GM21717 (cell line): ENCODE measurements around the gene NUDT3.
"Not testable (repeated sequence)": the region's sequence is repeated elsewhere in the genome, so short reads cannot be mapped to it uniquely, and the experiment has no call there.

ENCODE experiments used
- ATAC-seq: cut with Tn5 transposase; IDR thresholded peaks from one replicate; pipeline ENCODE4 v1.9.1; 2021; ENCODE audit warnings: mild to moderate bottlenecking, moderate library complexity; ENCODE audit not compliant: unreplicated experiment

NUDT3 gene

DNA sequence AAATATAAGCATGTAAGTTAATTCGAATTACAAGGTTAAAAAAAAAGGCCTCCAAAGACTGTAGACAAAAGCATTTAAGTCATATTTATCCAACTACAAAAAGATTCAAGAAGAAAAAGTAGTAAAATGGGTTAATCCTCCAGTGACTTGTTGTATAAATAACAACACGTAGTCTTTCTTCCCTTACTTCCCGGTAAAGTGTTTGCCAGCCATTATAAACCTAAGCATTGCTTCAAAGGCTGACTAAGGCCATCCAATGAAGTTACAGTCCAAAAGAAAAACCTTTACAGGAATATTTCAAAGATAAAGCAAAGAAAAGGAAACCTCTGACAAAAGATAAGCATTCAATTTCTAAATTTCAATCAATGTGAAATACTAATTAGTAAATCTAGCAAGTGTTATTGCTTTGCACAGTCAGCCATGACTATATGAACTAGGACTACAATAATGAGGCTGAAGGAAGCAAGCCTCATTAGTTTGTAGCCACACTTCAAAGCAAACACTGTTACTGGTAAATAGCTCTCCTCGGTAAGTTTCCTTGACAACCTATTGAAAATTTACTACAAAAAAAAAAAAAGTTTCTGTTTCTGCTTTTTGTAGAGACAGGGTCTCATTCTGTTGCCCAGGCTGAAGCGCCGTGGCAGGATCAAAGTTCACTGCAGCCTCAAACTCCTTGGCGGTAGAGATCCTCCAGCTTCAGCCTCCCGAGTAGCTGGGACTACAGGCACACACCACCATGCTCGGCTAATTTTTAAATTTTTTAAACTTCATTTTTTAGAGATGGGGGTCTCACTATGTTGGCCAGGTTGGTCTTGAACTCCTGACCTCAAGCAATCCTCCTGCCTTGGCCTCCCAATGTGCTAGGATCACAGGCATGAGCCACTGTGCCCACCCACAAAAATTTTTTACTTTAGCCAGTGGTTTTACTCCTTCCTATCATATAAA, 46.0 kb downstream of the NUDT3 start:
- ATAC-seq: no peak

DNA sequence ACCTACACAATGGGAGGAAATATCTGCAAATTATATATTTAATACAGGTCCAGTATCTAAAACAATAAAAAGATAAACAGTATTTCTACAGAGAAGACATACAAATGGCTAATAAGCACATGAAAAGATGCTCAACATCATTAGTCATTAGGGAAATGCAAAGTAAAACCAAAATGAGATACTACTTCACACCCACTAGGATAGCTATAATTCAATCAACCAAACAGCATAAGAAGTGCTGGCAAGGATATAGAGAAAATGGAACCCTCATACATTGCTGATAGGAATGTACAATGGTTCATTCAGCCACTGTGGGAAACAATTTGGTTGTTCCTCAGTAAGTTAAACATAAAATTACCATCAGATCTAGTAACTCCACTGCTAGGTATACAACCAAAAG, 48.7 kb downstream of the NUDT3 start:
- ATAC-seq: no peak

DNA sequence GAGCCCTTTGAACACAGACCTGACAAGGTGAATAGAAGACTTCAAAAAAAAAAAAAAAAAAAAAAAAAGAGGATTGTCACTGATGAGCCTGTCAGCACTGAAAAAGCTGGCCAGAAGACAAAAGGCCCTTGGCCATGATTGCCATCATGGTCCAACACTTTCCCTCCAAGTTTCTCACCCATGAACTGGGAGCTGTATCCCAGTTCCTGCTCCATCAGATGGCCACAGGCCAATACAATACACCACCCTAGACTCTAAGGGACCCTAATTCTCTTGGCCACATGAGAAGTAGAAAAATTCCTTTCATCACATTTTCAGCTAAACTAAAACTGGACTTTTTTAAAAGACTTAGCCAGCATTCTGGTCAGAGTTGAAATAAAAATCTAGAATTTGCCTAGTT, 50.2 kb downstream of the NUDT3 start:
- no peak for ATAC-seq

DNA sequence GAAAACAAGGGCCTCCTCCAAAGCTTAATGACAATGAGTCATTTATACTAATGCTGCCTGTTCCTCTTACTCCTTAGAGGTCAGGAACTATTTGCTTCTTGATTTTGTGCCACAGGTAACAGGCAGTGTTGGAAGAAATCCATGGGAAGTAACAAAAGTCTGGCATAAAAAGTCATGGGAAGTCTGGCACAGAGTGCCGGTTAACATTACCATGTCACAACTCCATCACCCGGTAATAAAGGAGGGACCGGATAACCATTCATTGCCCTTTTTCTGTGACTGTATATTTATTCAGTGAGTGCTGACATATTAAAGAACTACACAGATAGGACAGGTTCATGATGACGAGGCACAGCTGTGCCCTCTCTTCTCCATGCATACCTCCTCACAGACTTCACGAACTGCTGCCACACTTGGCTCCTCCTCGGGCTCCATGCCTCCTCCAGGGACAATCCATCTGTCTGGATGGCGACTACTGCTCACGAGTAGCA, 50.9 kb downstream of the NUDT3 start:
- no peak for ATAC-seq

DNA sequence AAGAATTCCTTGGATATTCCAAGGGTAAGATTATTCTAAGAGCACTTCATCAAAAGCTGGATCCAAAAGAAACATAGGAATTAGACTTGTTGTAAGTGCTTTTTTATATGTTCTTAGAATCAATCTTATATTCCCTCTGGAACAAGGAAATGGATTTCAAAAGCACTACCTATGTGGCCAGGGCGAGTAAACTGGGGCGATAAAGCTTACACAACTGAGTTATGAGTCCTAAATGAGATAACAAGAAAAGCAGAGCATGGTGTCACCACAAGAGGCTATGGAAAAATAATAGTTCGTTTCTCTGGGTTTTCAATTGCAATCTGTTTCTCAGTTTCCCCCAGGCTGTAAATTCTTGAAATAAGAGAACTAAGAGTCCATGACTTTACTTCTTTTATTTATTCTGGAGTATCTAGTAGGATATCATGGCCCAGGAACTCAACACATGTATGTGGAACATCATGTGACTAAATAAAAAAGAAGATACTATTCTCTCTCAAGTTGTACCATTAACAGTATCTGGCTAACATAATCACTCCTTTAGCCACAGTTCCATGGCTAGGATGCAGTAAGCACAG, 51.5 kb downstream of the NUDT3 start:
- ATAC-seq: no peak

DNA sequence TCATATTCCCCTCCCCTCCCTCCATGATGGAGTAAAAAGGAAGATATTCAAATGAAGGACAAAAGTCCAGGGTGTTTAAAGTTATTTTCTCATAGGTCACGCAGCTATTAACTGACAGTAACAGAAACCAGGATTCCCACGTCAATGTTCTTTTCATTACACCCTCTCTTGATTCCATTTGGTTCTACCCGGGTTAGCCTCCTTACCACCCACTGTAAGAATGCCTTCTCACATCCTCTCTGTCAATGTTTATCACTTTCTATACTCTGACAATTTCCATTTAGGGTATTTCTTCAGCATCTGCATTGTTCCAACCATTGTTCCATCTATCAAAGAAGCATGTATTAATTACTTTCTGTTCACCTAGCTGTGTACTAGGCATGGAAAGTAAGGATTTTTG, 52.1 kb downstream of the NUDT3 start:
- ATAC-seq: no peak

DNA sequence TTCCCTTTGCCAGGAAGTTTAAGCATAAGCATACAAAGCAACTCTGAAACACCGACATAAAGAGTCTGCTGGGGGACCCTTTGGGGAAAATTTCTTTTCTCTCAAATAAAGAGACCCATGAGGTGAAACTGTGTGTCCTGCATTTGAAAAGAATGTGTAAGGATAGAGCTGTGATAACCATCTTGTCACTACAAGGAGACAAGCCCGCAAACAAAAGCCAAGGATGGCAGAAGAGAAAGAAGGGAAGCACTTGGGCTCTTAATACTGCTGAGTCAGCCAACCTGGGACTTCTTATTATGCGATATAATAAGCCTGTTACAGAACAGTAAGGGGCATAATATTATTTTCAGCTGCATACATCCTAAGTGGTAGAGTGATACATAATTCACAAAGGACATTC, 52.5 kb downstream of the NUDT3 start:
- no peak for ATAC-seq

DNA sequence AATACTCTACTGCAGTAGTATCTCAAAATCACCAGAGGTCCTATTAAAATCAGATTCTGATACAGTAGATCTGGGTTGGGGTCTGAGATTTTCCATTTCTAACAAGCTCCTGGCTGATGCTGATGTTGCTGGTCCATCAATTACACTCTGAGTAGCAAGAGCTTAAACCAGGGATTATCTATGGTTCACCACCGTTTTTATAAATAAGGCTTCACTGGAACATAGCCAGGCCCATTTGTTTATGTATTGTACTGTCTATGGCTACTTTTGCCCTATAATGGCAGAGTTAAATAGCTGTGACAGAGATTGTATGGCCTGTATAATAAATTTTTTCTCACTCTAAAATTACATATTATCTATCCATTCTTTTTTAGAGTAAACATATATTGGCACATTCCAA, 53.0 kb downstream of the NUDT3 start:
- ATAC-seq: no peak

DNA sequence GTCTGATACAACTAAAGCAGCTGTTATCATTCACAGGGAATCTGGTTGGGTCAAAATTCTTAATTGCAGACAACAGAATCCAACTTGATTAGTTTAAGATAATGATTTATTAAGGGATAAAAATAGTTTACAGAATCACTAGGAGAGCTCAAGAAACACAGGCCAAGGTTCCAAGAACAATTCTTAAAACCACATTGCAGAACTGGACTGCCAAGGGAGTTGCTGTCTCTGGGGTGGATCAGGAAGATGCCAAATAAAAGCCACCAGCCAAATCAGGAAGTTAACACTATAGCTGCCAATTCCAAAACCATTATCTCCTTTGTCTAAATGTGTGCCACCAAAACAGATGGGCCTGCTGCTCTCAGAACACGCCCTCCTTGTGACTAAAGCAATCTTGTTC, 53.7 kb downstream of the NUDT3 start:
- no peak for ATAC-seq

DNA sequence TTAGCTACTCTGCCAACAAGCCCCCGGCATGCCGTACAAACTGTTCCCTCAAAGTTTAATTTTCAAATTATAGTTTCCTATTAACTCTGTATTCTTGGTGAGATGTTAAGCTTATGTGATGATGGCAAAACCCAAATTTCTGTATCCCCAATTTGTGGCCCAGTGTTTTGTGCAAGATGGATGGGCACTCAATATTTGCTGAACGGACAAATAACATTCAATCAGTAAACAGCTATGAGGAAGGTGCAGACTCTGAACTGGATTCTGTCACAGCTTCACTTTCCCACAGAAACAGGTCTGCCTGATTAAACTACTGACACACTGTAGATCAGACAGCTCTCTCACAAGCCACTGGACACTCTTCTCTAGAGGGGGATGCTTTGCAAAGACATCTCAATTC, 54.1 kb downstream of the NUDT3 start:
- ATAC-seq: no peak

DNA sequence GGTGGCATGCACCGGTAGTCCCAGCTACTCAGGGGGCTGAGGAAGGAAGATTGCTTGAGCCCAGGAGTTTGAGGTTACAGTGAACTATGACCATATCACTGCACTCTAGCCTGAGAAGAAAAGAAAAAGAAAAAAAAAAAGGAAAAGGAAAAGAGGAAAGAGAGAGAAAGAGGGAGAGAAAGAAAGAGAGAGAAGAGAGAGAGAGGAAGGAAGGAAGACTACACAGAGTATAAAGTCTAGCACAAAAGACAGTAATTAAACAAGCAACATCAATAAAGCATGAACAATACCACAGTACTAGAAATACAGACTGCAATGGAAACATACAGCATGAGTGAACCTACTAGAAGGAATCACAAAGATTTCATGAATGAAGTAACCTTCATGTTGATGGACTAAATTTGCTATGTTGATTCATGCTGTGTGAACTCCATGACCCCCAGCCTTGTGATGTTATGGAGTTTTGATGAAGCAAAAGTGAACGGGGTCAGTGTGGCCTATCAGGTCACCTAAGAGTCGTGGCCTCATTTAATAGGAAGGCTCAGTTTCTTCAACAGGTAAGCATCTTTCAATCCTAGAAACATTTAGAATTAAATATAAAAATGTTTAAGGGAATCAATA, 57.6 kb downstream of the NUDT3 start:
- ATAC-seq: no peak

DNA sequence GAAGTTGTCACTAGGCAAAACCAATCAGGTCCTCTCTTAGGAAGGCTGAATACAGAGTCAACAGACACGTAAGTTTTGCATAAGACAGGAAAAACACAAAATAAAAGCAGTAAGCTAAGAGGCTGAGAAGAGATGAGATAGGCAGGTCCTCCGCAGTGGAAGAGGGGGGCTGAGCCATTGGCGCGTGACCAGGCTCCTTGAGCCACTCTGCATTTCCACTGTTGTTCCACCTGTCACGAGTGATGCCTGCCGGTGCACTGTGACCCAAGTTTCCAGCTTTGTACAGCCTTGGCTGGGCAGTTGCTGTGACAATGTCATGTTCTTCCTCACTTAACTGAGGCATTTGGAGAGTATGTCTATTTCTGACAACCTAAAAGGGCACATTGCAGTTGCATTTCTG, 58.6 kb downstream of the NUDT3 start:
- ATAC-seq: no peak

DNA sequence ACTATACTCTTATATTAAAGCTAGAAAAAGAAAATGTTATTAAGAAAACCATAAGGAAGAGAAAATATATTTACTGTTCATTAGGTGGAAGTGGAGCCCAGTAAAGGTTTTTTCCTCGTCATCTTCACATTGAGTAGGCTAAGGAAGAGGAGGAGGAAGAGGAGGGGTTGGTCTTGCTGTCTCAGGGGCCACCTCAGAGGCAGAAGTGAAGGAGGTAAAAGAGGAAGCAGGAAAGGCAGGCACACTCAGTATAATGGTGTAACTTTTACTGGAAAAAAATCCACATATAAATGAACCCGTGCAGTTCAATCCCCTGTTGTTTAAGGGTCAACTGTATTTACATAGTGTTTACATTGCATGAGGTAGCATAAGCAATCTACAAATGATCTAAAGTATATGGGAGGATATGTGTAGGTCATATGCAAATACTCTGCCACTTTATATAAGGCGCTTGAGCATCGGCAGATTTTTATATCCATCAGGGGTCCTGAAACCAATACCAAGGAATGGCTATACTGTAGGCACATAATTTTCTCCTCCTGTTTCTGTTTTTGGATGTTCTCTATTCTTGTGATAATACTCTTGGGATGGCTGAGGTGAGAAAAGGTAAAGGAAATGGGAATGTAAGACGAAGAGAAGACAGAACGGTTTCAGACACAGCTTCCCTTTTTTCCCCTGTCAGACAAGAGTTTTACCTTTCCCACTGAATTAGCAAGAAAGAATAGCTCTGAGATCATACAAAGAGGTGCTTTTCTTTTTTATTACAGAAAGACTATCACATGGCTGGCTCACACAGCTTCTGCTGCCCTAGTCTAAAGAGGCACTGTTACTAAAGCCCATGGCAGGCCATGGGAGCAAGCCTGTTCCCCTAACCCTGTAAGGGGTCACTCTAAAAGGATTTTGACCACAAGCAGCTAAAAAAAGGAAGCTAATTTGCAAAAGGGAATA, 59.9 kb downstream of the NUDT3 start:
- no peak for ATAC-seq

DNA sequence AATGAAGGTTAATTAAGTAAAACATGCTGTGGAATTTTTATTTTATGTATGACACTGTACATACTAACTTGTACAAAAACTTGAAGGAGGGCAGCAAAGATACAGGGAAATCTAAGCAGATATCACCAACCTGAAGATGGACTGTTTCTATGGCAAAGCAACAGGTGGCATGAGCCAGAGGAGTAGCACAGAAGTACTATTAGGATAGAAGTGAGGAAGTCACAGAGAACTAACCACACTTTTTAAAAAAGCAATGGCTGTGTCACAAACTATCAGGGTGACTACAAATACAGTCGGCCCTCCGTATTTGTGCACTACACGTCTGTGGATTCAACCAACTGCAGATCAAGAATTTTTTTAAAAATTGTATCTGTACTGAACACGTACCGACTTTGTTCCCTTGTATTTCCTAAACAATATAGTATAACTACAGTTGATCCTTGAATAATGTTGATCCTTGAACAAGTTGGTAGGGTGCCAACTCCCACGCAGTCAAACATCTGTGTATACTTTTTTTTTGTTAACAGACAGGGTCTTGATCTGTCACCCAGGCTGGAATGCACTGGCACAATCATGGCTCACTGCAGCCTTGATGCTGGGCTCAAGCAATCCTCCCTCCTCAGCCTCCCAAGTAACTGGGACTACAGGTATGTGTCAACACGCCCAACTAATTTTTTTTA, 61.0 kb downstream of the NUDT3 start:
- ATAC-seq: no peak

DNA sequence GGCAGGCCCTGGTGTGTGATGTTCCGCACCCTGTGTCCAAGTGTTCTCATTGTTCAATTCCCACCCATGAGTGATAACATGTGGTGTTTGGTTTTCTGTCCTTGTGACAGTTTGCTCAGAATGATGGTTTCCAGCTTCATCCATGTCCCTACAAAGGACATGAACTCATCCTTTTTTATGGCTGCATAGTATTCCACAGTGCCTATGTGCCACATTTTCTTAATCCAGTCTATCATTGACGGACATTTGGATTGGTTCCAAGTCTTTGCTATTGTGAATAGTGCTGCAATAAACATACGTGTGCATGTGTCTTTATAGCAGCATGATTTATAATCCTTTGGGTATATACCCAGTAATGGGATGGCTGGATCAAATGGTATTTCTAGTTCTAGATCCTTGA, 62.7 kb downstream of the NUDT3 start:
- not testable (repeated sequence) for ATAC-seq

DNA sequence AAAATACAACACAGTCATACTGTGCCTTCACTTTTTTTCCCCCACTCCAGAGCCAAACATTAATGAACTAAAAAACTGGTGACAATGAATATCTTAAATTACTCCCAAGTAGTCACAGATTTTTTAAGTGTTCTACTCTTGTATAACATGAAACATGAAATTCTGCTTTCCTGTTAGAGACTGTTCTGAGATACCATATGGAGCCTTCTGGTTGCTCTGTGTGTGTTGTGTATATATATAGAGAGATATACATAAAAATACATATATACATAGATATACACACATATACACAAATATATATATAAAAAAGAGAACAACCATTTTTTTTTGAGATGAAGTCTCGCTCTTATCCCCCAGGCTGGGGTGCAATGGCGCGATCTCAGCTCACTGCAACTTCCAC, 63.5 kb downstream of the NUDT3 start:
- no peak for ATAC-seq

DNA sequence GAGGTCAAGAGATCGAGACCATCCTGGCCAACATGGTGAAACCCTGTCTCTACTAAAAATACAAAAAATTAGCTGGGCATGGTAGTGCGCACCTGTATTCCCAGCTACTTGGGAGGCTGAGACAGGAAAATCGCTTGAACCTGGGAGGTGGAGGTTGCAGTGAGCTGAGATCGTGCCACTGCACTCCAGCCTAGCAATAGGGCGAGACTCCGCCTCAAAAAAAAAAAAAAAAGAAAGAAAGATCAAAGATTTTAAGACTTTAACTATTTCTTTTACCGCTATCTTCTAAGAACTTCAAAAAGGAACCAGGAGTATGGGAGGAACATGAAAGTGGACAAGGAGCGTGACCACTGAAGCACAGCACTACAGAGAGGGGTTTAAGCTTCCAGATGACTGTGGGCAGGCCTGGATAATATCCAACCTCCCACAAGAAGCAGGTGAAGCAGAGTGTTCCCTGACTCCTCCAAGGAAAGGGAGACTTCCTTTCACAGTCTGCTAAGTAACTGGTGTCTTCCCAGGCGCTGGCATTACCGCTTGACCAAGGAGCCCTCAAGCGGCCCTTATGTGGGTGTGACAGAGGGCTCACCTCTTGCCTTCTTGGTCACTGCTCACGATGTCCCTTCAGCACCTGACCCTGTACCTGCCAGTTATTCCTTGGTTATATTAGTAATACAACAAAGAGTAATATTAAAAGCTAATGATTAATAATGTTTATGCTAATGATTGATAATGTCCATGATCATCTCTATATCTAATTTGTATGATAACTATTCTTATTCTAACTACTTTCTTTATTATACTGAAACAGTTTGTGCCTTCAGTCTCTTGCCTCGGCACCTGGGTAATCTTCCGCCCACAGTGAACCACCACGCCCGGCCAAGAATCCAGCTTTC, 64.9 kb downstream of the NUDT3 start:
- ATAC-seq: not testable (repeated sequence)

DNA sequence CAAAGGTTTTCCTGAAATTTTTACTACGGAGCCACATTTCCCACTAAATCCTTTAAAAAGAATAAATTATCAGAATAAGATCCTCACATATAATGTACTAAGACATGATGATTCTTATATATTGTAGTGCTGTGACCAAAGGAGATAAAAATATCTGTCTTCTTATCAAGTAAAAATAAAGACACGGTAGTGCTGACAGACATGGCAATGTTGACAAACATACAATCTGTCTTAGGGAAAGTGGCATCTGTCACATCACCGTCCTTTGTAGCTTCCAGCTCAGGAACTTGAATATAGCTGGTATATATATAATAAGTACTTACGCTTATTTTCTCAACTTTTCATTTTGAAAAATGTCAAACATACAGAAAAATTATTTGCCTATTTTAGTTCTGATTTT, 66.8 kb downstream of the NUDT3 start:
- ATAC-seq: no peak

DNA sequence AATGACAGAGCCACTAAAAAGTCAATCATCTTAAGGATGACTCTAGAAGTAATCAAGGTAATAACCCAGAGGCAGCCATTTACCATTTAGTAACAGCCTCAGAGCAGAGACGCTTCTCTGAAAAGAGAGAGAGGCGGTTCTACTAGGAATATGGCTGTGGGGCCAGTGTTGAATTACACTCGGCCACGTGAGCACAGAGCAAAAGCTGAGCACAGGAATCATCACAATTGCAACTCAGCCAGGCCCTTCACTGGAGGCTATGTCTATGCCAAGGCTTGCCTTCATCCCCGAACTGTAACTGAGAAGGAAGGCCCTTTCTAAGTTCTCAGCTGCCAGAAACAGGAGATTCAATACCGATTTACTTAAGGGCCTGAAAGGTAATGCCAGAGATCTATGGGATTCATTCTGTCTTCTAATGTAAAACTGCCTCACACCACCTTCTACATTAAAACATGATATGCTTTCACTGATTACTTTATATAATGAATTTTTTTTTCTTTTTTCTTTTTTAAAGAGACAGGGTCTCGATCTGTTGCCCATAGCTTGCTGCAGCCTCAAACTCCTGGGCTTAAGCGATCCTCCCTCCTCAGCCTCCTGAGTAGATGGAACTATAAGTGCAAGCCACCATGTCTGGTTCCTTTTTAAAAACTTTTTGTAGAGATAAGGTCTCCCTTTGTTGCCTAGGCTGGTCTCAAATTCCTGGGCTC, 67.6 kb downstream of the NUDT3 start:
- no peak for ATAC-seq
